IMR-90 (cell line): Measurements from ENCODE around the gene MSI2. TPM values are rescaled to one million over a fixed set of nuclear protein-coding genes. Genes with fewer than 3 reads are reported as not detected.
A peak's percentile ranks its signal among the peaks of the same experiment; 100 is the strongest.

ENCODE experiments used
- ATAC-seq: fragments of 200-7000 bp; cut with Tn5 transposase; 2 replicates; pipeline ENCODE4 v1.9.1; 2020; ENCODE audit warnings: low read depth, mild to moderate bottlenecking, moderate library complexity
- BruUV-seq: library from RNA; stranded (reverse); fragments of 400-500 nt; replicated peaks from 2 replicates; lab custom pipeline; 2021; lab: Mats Ljungman, UMichigan
- CTCF ChIA-PET: fragments of 300-600 bp; formaldehyde crosslinking; extraction: SDS; loops from one replicate; lab custom pipeline; 2021; ENCODE audit warnings: antibody characterized with exemption; lab: Yijun Ruan, JAX
- POLR2A ChIA-PET: fragments of 300-600 bp; sonication (Branson Sonifier 250); formaldehyde crosslinking; loops from one replicate; lab custom pipeline; 2022; ENCODE audit warnings: antibody characterized with exemption; ENCODE audit not compliant: unreplicated experiment; lab: Charles Lee
- DNase-seq: peaks from one replicate; pipeline ENCODE4 v3.0.0; 2013
- H2AFZ ChIP-seq: replicated peaks from 2 replicates; pipeline ENCODE3; 2013; ENCODE audit warnings: low read length, mild to moderate bottlenecking; ENCODE audit not compliant: poor library complexity
- H2AK5ac ChIP-seq: 2 replicates; pipeline ENCODE4 v1.6.1; 2013; ENCODE audit warnings: low read depth, low read length, inconsistent platforms
- H2AK9ac ChIP-seq: replicated peaks from 2 replicates; pipeline ENCODE3; 2013; ENCODE audit warnings: mild to moderate bottlenecking, low read depth, low read length, moderate library complexity; ENCODE audit not compliant: poor library complexity
- H2BK120ac ChIP-seq: 2 replicates; pipeline ENCODE4 v1.6.1; 2013; ENCODE audit warnings: low read depth, low read length, inconsistent platforms
- H2BK15ac ChIP-seq: 3 replicates; pipeline ENCODE4 v1.6.1; 2013; ENCODE audit warnings: low read depth, low read length, inconsistent platforms
- H2BK20ac ChIP-seq: 2 replicates; pipeline ENCODE4 v1.6.1; 2013; ENCODE audit warnings: low read depth, mild to moderate bottlenecking, inconsistent platforms, low read length, moderate library complexity
- H2BK5ac ChIP-seq: 2 replicates; pipeline ENCODE4 v1.6.1; 2013; ENCODE audit warnings: mild to moderate bottlenecking, low read depth, low read length, inconsistent platforms; ENCODE audit not compliant: poor library complexity, severe bottlenecking
- H3K14ac ChIP-seq: replicated peaks from 2 replicates; pipeline ENCODE4 v1.6.1; 2013; ENCODE audit warnings: low read depth, low read length, inconsistent platforms
- H3K18ac ChIP-seq: 2 replicates; pipeline ENCODE4 v1.6.1; 2013; ENCODE audit warnings: low read depth, low read length, control low read depth
- H3K23ac ChIP-seq: 2 replicates; pipeline ENCODE4 v1.6.1; 2013; ENCODE audit warnings: low read depth, low read length, inconsistent platforms
- H3K27ac ChIP-seq: 2 replicates; pipeline ENCODE4 v1.5.1; 2013; ENCODE audit warnings: mild to moderate bottlenecking, control low read depth, low read length; ENCODE audit not compliant: insufficient read depth
- H3K27me3 ChIP-seq: 2 replicates; pipeline ENCODE4 v1.6.1; 2013; ENCODE audit warnings: low read length; ENCODE audit not compliant: control insufficient read depth, insufficient read depth
- H3K36me3 ChIP-seq: 2 replicates; pipeline ENCODE4 v1.6.1; 2013; ENCODE audit warnings: low read length, mixed read lengths; ENCODE audit not compliant: control insufficient read depth, insufficient read depth
- H3K4ac ChIP-seq: 2 replicates; pipeline ENCODE4 v1.6.1; 2013; ENCODE audit warnings: low read depth, low read length, inconsistent platforms
- H3K4me1 ChIP-seq: 2 replicates; pipeline ENCODE4 v1.6.1; 2013; ENCODE audit warnings: low read length, mixed read lengths; ENCODE audit not compliant: control insufficient read depth, insufficient read depth
- H3K4me2 ChIP-seq: 2 replicates; pipeline ENCODE4 v1.6.1; 2013; ENCODE audit warnings: low read depth, mild to moderate bottlenecking, control low read depth, low read length, moderate library complexity
- H3K4me3 ChIP-seq: 2 replicates; pipeline ENCODE4 v1.5.1; 2013; ENCODE audit warnings: low read depth, mild to moderate bottlenecking, control low read depth, low read length, moderate library complexity; ENCODE audit not compliant: insufficient read depth
- H3K56ac ChIP-seq: 2 replicates; pipeline ENCODE4 v1.6.1; 2013; ENCODE audit warnings: low read length, inconsistent platforms; ENCODE audit not compliant: insufficient read depth; ENCODE audit errors: extremely low read depth
- H3K79me1 ChIP-seq, 2 experiments: 2 replicates each; pipeline ENCODE4 v1.6.1; 2013; ENCODE audit warnings: low read length in 2 of 2, inconsistent platforms in 1 of 2, low read depth in 1 of 2
- H3K9ac ChIP-seq: 2 replicates; pipeline ENCODE4 v1.6.1; 2013; ENCODE audit warnings: low read depth, low read length, control low read depth
- H3K9me1 ChIP-seq: 2 replicates; pipeline ENCODE4 v1.6.1; 2013; ENCODE audit warnings: low read length, inconsistent platforms; ENCODE audit not compliant: insufficient read depth
- H3K9me3 ChIP-seq: 2 replicates; pipeline ENCODE4 v1.6.1; 2013; ENCODE audit warnings: low read length; ENCODE audit not compliant: control insufficient read depth, insufficient read depth
- H4K20me1 ChIP-seq: 2 replicates; pipeline ENCODE4 v1.6.1; 2013; ENCODE audit warnings: low read length, inconsistent platforms; ENCODE audit not compliant: insufficient read depth
- H4K5ac ChIP-seq: 2 replicates; pipeline ENCODE4 v1.6.1; 2013; ENCODE audit warnings: mild to moderate bottlenecking, low read depth, low read length, control low read depth
- H4K8ac ChIP-seq, 2 experiments: 2 replicates each; pipeline ENCODE4 v1.6.1; 2013; ENCODE audit warnings: low read depth in 2 of 2, low read length in 2 of 2, control low read depth in 1 of 2, inconsistent platforms in 1 of 2
- H4K91ac ChIP-seq: 2 replicates; pipeline ENCODE4 v1.6.1; 2013; ENCODE audit warnings: low read depth, low read length, inconsistent platforms; ENCODE audit not compliant: insufficient read depth
- BHLHE40 ChIP-seq: fragments of 150-350 bp; IDR thresholded peaks from 2 replicates; pipeline ENCODE4 v1.6.1; 2016; ENCODE audit warnings: mild to moderate bottlenecking, low read depth, low read length
- FOS ChIP-seq: fragments of 150-350 bp; IDR thresholded peaks from 2 replicates; pipeline ENCODE4 v1.6.1; 2016; ENCODE audit warnings: low read depth, low read length
- MAFK ChIP-seq: IDR thresholded peaks from 2 replicates; pipeline ENCODE4 v1.6.1; 2012; ENCODE audit warnings: low read depth, low read length, improper control_type of control experiment
- MAZ ChIP-seq: IDR thresholded peaks from 2 replicates; pipeline ENCODE4 v1.6.1; 2012; ENCODE audit warnings: low read depth, mild to moderate bottlenecking, low read length, improper control_type of control experiment, moderate library complexity, borderline replicate concordance
- NFE2L2 ChIP-seq: fragments of 150-350 bp; IDR thresholded peaks from 2 replicates; pipeline ENCODE4 v1.6.1; 2016; ENCODE audit warnings: low read depth, mild to moderate bottlenecking, low read length
- POLR2A ChIP-seq: IDR thresholded peaks from 2 replicates; pipeline ENCODE4 v1.6.1; 2012; ENCODE audit warnings: mild to moderate bottlenecking, low read depth, low read length
- RAD21 ChIP-seq: IDR thresholded peaks from 2 replicates; pipeline ENCODE4 v1.6.1; 2012; ENCODE audit warnings: low read length, improper control_type of control experiment
- RCOR1 ChIP-seq: IDR thresholded peaks from 2 replicates; pipeline ENCODE4 v1.6.1; 2012; ENCODE audit warnings: mild to moderate bottlenecking, low read length, improper control_type of control experiment; ENCODE audit not compliant: insufficient replicate concordance
- WGBS, 2 experiments: methylation state at CpG; one replicate each; pipeline versions ENCODE4 v1.1.5 to v1.1.7; 2013; ENCODE audit warnings: missing lambda C conversion rate in 2 of 2; ENCODE audit not compliant: insufficient read length in 1 of 2; ENCODE audit errors: extremely low coverage in 2 of 2; 5-methylcytosine and 5-hydroxymethylcytosine counted together
- dilution Hi-C: fragments of 300-500 bp; cut with HindIII; formaldehyde crosslinking; loops from one replicate; pipeline ENCODE4 v1.14.3; 2018; ENCODE audit warnings: low sequenced_read_pairs; ENCODE audit not compliant: unreplicated experiment
- in situ Hi-C: fragments of 300-500 bp; cut with MboI; formaldehyde crosslinking; loops from 3 replicates; pipeline ENCODE4 v1.14.3; 2019; ENCODE audit warnings: low sequenced_read_pairs, inconsistent platforms, mixed read lengths
- intact Hi-C: fragments of 100-400 bp; cut with micrococcal nuclease; formaldehyde crosslinking; loops from 2 replicates; pipeline ENCODE4 v1.10.0; 2022
- polyA plus RNA-seq, 3 experiments: library from polyadenylated mRNA; depleted of rRNA; stranded (reverse); fragments of >200 nt; gene quantifications; 2 replicates each; pipeline ENCODE4 v1.2.3, GENCODE V29; 2012; ENCODE audit warnings: low replicate concordance in 1 of 3
- total RNA-seq: library from RNA; depleted of rRNA; stranded (reverse); fragments of >200 nt; gene quantifications from 2 replicates; pipeline ENCODE4 v1.2.3, GENCODE V29; 2012

The MSI2 gene
- total and polyA plus RNA-seq, 2 of the 4 experiments (the other 2 are of a cell fraction): 13.0 to 16.0 TPM

DNA sequence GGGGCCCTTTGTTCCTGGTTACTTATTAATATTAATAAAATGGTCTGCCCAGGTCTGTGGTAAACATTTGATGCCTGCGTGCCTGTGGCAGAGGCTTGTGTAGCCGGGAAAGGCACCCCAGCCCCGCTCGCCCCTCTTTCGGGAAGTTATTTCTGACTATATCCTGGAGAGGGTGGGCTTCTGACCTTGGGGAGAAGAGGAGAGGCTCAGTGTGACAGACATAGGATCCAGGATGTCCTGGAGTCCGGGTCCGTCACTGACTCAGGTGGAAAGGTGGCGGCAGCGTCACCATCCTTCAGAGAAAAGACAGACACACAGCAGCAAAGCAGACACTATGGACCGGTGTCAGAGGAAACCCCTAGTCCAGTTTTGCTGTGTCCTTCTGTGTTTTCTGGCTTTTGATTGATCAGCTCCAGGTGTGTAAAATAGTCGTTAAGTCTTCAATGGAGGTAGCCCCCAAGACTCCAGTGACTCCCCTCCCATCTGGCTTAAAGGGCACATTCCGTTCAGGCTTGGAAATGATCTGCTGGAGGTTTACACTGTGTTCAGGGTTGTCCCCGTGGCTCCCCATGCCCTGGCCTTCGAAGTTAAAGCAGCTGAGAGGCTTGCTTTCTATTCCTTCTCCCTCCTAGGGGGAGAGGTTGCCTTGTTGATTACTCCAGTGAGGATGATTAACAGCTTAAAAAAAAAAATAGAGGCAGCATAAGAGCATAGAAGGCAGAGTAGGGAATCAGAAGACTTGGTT, 407.2 kb downstream of the MSI2 start:
- WGBS, 2 experiments: 73% methylated on average over 5 of the region's 14 CpGs; no CpG with 5 or more reads in 1 of the 2 experiments
- CTCF ChIA-PET: interaction anchor here (0.6 to 2.4 kb wide), 4 partner anchors 9 to 83 kb away, joined by 3 to 17 read pairs (median 3); no protein-coding TSS in a partner anchor
- H3K79me1 ChIP-seq: no peaks in the 10 kb centered on the region
- peak overlapping the region; percentile 89 for H3K4ac ChIP-seq
- dilution Hi-C loops (no loop called here), intact Hi-C loops (loop anchor here (2.0 to 5.0 kb wide), 2 partner anchors 41 to 147 kb away; no protein-coding TSS in a partner anchor), in situ Hi-C loops (no loop called here)
- peak overlapping the region; percentile 89 for H2BK120ac ChIP-seq
- peak overlapping the region; percentile 76 for H3K27ac ChIP-seq
- H4K8ac ChIP-seq: peak overlapping the region; percentile 59 to 82
- peak overlapping the region; percentile 64; the same call in 2 of the 3 replicates for H2BK15ac ChIP-seq
- peak overlapping the region; percentile 75 for H3K18ac ChIP-seq
- peak overlapping the region; percentile 96 for H2AK5ac ChIP-seq
- peak overlapping the region; percentile 73 for H3K14ac ChIP-seq
- peak overlapping the region; percentile 21 for H3K4me2 ChIP-seq
- peaks cover 11% of the 10 kb centered on the region for H3K9me1 ChIP-seq
- peak overlapping the region; percentile 79 for H2AFZ ChIP-seq
- peak overlapping the region; percentile 80 for H2BK5ac ChIP-seq
- H2BK20ac ChIP-seq: peak overlapping the region; percentile 89
- peak overlapping the region; percentile 88 for H4K91ac ChIP-seq
- H3K23ac ChIP-seq: peak overlapping the region; percentile 61
- H4K20me1 ChIP-seq: no peaks in the 10 kb centered on the region; the same call in 1 of the 2 replicates
- H3K4me1 ChIP-seq: peaks cover 17% of the 10 kb centered on the region
- POLR2A ChIA-PET: interaction anchor here (0.6 kb wide), 1 partner anchor 291 kb away, joined by 3 read pairs; no protein-coding TSS in a partner anchor
- H3K9me3 ChIP-seq: no peaks in the 10 kb centered on the region
- ATAC-seq: no peak
- no peak for TF ChIP-seq RCOR1
- no peak for TF ChIP-seq POLR2A
- TF ChIP-seq MAZ: no peak
- TF ChIP-seq MAFK: no peak
- TF ChIP-seq BHLHE40: no peak
- TF ChIP-seq FOS: no peak
- TF ChIP-seq RAD21: no peak
- no peak for TF ChIP-seq NFE2L2
- H3K4me3 ChIP-seq: no peak overlapping the region
- H3K36me3 ChIP-seq: no peaks in the 10 kb centered on the region
- no peaks in the 10 kb centered on the region for H3K27me3 ChIP-seq
- peak overlapping the region; percentile 56 for H2AK9ac ChIP-seq
- peak overlapping the region; percentile 71 for H4K5ac ChIP-seq
- no peak for DNase-seq
- H3K9ac ChIP-seq: peak overlapping the region; percentile 21
- no TSS peak for BruUV-seq
- peak overlapping the region; percentile 56; the same call in 1 of the 2 replicates for H3K56ac ChIP-seq
